Endothelial cell of umbilical vein (primary cell): ENCODE results near the gene POLE4. TPM values are rescaled to one million over a fixed set of nuclear protein-coding genes. Genes with fewer than 3 reads are reported as not detected.

Experiments
- BruUV-seq: library from RNA; stranded (reverse); fragments of 400-500 nt; replicated peaks from 2 replicates; lab custom pipeline; 2021; lab: Mats Ljungman, UMichigan
- CTCF ChIA-PET: fragments of 300-600, 350-600 bp; sonication (Branson Sonifier 250); formaldehyde crosslinking; loops from one replicate; lab custom pipeline; 2021; ENCODE audit warnings: antibody characterized with exemption, inconsistent platforms; lab: Charles Lee
- POLR2A ChIA-PET: fragments of 300-600, 350-600 bp; sonication (Branson Sonifier 250); formaldehyde crosslinking; loops from one replicate; lab custom pipeline; 2021; ENCODE audit warnings: antibody characterized with exemption, inconsistent platforms; lab: Charles Lee
- DNase-seq: peaks from one replicate; pipeline ENCODE4 v3.0.0-alpha.2; 2011; ENCODE audit warnings: low read depth, low spot score
- FAIRE-seq: peaks from 2 replicates; lab custom pipeline; 2011; peaks lifted over from hg19 to GRCh38; lab: Jason Lieb, UNC
- H2AFZ ChIP-seq: 2 replicates; pipeline ENCODE4 v1.6.0; 2012; ENCODE audit warnings: low read depth, low read length, control low read depth, inconsistent platforms
- H3K27ac ChIP-seq: 2 replicates; pipeline ENCODE4 v1.5.1; 2011; ENCODE audit warnings: low read depth, mild to moderate bottlenecking, control low read depth, low read length, moderate library complexity; ENCODE audit not compliant: insufficient read depth
- H3K27me3 ChIP-seq, 2 experiments: 2 replicates each; pipeline versions ENCODE4 v1.6.0 to v1.6.1; 2011; ENCODE audit warnings: low read length in 2 of 2, mixed read lengths in 1 of 2; ENCODE audit not compliant: control insufficient read depth in 2 of 2, insufficient read depth in 2 of 2
- H3K36me3 ChIP-seq, 2 experiments: 2 replicates in 1 of 2; 3 replicates in 1 of 2; pipeline ENCODE4 v1.5.1; 2011; ENCODE audit warnings: low read length in 2 of 2, mild to moderate bottlenecking in 1 of 2, moderate library complexity in 1 of 2; ENCODE audit not compliant: control insufficient read depth in 2 of 2, insufficient read depth in 2 of 2; ENCODE audit errors: extremely low read depth in 1 of 2
- H3K4me1 ChIP-seq: 3 replicates; pipeline ENCODE4 v1.5.1; 2011; ENCODE audit warnings: mild to moderate bottlenecking, low read length; ENCODE audit not compliant: control insufficient read depth, insufficient read depth; ENCODE audit errors: extremely low read depth
- H3K4me2 ChIP-seq: 2 replicates; pipeline ENCODE4 v1.6.1; 2011; ENCODE audit warnings: low read length, control low read depth, mixed read lengths; ENCODE audit not compliant: insufficient read depth
- H3K4me3 ChIP-seq, 3 experiments: fragments of 200-600 bp in 1 of 3; sonication (generic), shearing (Covaris generic) in 1 of 3; replicated peaks in 1 of 3; 2 replicates each; pipeline ENCODE4 v1.5.1; 2011 to 2016; ENCODE audit warnings: control low read depth in 3 of 3, low read length in 3 of 3, mild to moderate bottlenecking in 2 of 3, inconsistent platforms in 1 of 3, low read depth in 1 of 3, moderate library complexity in 1 of 3; ENCODE audit not compliant: insufficient read depth in 1 of 3
- H3K79me2 ChIP-seq: 2 replicates; pipeline ENCODE4 v1.6.0; 2012; ENCODE audit warnings: low read length, inconsistent platforms; ENCODE audit not compliant: control insufficient read depth, insufficient read depth
- H3K9ac ChIP-seq: replicated peaks from 2 replicates; pipeline ENCODE3; 2011; ENCODE audit warnings: low read length, control low read depth; ENCODE audit not compliant: insufficient read depth; ENCODE audit errors: extremely low read depth
- H3K9me1 ChIP-seq: replicated peaks from 3 replicates; pipeline ENCODE4 v1.6.0; 2011; ENCODE audit warnings: mild to moderate bottlenecking, low read length; ENCODE audit not compliant: control insufficient read depth, insufficient read depth; ENCODE audit errors: extremely low read depth
- H3K9me3 ChIP-seq: replicated peaks from 2 replicates; pipeline ENCODE4 v1.5.1; 2012; ENCODE audit warnings: low read length, inconsistent platforms; ENCODE audit not compliant: control insufficient read depth, insufficient read depth
- H4K20me1 ChIP-seq: replicated peaks from 2 replicates; pipeline ENCODE3; 2011; ENCODE audit warnings: mild to moderate bottlenecking, low read length; ENCODE audit not compliant: control insufficient read depth, insufficient read depth; ENCODE audit errors: extremely low read depth
- EZH2 ChIP-seq: IDR thresholded peaks from 2 replicates; pipeline ENCODE4 v1.6.1; 2012; ENCODE audit warnings: borderline replicate concordance, low read depth, mild to moderate bottlenecking, moderate library complexity, low read length, inconsistent platforms; ENCODE audit not compliant: severe bottlenecking
- FOS ChIP-seq: IDR thresholded peaks from 2 replicates; pipeline ENCODE4 v1.6.1; 2011; ENCODE audit warnings: mild to moderate bottlenecking, low read length, moderate library complexity, borderline replicate concordance; ENCODE audit not compliant: insufficient read depth
- GATA2 ChIP-seq: IDR thresholded peaks from 2 replicates; pipeline ENCODE4 v1.7.0; 2011; ENCODE audit warnings: low read depth, mild to moderate bottlenecking, moderate library complexity, mixed read lengths, low read length; ENCODE audit not compliant: insufficient read length, insufficient read depth
- JUN ChIP-seq: IDR thresholded peaks from 2 replicates; pipeline ENCODE4 v1.6.1; 2011; ENCODE audit warnings: borderline replicate concordance, low read depth; ENCODE audit not compliant: insufficient read length, insufficient read depth
- MYC ChIP-seq: IDR thresholded peaks from one replicate; pipeline ENCODE4 v1.6.1; 2011; ENCODE audit warnings: mild to moderate bottlenecking, low read depth, low read length
- POLR2A ChIP-seq: IDR thresholded peaks from 2 replicates; pipeline ENCODE4 v1.6.1; 2012; ENCODE audit warnings: low read depth, mild to moderate bottlenecking, control low read depth, low read length
- POLR2AphosphoS5 ChIP-seq: IDR thresholded peaks from 2 replicates; pipeline ENCODE4 v1.6.1; 2012; ENCODE audit warnings: low read depth, mild to moderate bottlenecking, control low read depth, low read length, moderate library complexity; ENCODE audit not compliant: insufficient read depth
- dilution Hi-C: fragments of 300-500 bp; cut with MboI; formaldehyde crosslinking; loops from one replicate; pipeline ENCODE4 v1.15.0; 2019; ENCODE audit warnings: low sequenced_read_pairs; ENCODE audit not compliant: extremely low pct_ligation_motif_present
- intact Hi-C: fragments of 100-400 bp; cut with micrococcal nuclease; formaldehyde crosslinking; loops from one replicate; pipeline ENCODE4 v1.10.0; 2022
- polyA plus RNA-seq, 4 experiments: library from polyadenylated mRNA; depleted of rRNA in 3 of 4; stranded (reverse) in 3 of 4; unstranded in 1 of 4; fragments of >200 nt; gene quantifications; 2 replicates each; pipeline versions ENCODE4 v1.2.1 to v1.2.3, GENCODE V29; 2011 to 2012; ENCODE audit warnings: missing spikeins in 1 of 4
- total RNA-seq: library from RNA; stranded (reverse); gene quantifications from 2 replicates; pipeline ENCODE4 v1.2.3, GENCODE V29; 2021
- TF ChIP-seq, protein P1 (sequence below), 2 donors: IDR thresholded peaks; 1 replicate in 1 of 2; 2 replicates in 1 of 2; pipeline ENCODE4 v1.5.1; 2011; ENCODE audit warnings: low read length in 2 of 2, mild to moderate bottlenecking in 2 of 2, moderate library complexity in 2 of 2, control low read depth in 1 of 2, inconsistent platforms in 1 of 2, low read depth in 1 of 2; ENCODE audit not compliant: insufficient read depth in 1 of 2; ENCODE audit errors: extremely low read depth in 1 of 2
- TF ChIP-seq, protein P2 (sequence below): IDR thresholded peaks from 2 replicates; pipeline ENCODE4 v1.6.1; 2011; ENCODE audit not compliant: insufficient read depth, insufficient read length

Gene POLE4
- total and polyA plus RNA-seq, 2 donors (not counting 3 experiments of a cell fraction or from before 2014, with no cell fraction given) = 21.4 to 42.6 TPM

GRCh38 chr2:74999468-74999867 lies 41.0 kb downstream of the POLE4 start:
- no peak overlapping the region for H3K9ac ChIP-seq
- TF ChIP-seq JUN = no peak
- TF ChIP-seq, protein P1, sequence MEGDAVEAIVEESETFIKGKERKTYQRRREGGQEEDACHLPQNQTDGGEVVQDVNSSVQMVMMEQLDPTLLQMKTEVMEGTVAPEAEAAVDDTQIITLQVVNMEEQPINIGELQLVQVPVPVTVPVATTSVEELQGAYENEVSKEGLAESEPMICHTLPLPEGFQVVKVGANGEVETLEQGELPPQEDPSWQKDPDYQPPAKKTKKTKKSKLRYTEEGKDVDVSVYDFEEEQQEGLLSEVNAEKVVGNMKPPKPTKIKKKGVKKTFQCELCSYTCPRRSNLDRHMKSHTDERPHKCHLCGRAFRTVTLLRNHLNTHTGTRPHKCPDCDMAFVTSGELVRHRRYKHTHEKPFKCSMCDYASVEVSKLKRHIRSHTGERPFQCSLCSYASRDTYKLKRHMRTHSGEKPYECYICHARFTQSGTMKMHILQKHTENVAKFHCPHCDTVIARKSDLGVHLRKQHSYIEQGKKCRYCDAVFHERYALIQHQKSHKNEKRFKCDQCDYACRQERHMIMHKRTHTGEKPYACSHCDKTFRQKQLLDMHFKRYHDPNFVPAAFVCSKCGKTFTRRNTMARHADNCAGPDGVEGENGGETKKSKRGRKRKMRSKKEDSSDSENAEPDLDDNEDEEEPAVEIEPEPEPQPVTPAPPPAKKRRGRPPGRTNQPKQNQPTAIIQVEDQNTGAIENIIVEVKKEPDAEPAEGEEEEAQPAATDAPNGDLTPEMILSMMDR (IDR thresholded peaks at IDR 0.05; ENCODE audit: extremely low read depth in 1 of 2, insufficient read depth in 1 of 2, low read depth in 1 of 2, low read length in 2 of 2) = no peak
- TF ChIP-seq POLR2AphosphoS5 = no peak
- TF ChIP-seq FOS = no peak
- TF ChIP-seq GATA2 = no peak
- H3K27ac ChIP-seq = no peak overlapping the region
- no peak overlapping the region for H2AFZ ChIP-seq
- no peaks in the 10 kb centered on the region for H4K20me1 ChIP-seq
- H3K36me3 ChIP-seq = no peaks in the 10 kb centered on the region
- no peak overlapping the region for H3K4me3 ChIP-seq
- H3K79me2 ChIP-seq = no peaks in the 10 kb centered on the region
- H3K4me2 ChIP-seq = no peak overlapping the region
- no peaks in the 10 kb centered on the region for H3K4me1 ChIP-seq
- H3K27me3 ChIP-seq = no peaks in the 10 kb centered on the region
- no peaks in the 10 kb centered on the region for H3K9me3 ChIP-seq
- CTCF ChIA-PET = no interaction called here
- FAIRE-seq (no peak), DNase-seq (no peak)
- dilution Hi-C loops = no loop called here
- no peaks in the 10 kb centered on the region for H3K9me1 ChIP-seq
- BruUV-seq = no TSS peak
- intact Hi-C loops = no loop called here
- POLR2A ChIA-PET = no interaction called here

DNA sequence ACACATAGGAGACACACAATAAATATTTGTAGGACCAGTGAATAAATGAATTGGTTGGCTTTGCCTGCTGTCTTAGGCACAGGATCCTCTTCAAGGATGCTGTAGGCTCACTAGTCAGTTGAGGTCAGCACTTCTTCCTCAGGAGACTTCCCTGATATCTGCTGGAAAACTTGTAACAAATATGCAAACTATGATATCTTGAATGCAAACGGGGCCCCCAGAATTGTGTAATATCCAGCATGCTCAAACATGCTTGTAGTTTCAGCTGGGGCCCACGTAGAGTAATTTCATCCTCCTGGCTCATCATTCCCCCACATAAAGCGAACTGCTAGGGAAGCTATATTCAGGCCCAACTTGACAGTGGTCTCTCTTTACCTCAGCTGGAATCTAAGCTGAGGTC lies 43.6 kb downstream of the POLE4 start:
- DNase-seq = no peak
- ChIA-PET CTCF (no interaction called here), POLR2A (no interaction called here)
- Histone ChIP-seq H3K4me3 (no peak overlapping the region), H3K79me2 (no peaks in the 10 kb centered on the region), H3K27ac (no peak overlapping the region), H4K20me1 (no peaks in the 10 kb centered on the region), H3K9me3 (no peaks in the 10 kb centered on the region), H3K9ac (no peak overlapping the region), H3K9me1 (no peaks in the 10 kb centered on the region), H2AFZ (no peak overlapping the region), H3K27me3 (no peaks in the 10 kb centered on the region), H3K36me3 (no peaks in the 10 kb centered on the region), H3K4me1 (no peaks in the 10 kb centered on the region), H3K4me2 (no peak overlapping the region)
- TF ChIP-seq JUN (no peak), POLR2A (no peak), FOS (no peak), GATA2 (no peak), EZH2 (no peak), MYC (no peak), POLR2AphosphoS5 (no peak)
- TF ChIP-seq, protein P1 (IDR thresholded peaks at IDR 0.05; ENCODE audit: extremely low read depth in 1 of 2, insufficient read depth in 1 of 2, low read depth in 1 of 2, low read length in 2 of 2) = no peak
- TF ChIP-seq, protein P2, sequence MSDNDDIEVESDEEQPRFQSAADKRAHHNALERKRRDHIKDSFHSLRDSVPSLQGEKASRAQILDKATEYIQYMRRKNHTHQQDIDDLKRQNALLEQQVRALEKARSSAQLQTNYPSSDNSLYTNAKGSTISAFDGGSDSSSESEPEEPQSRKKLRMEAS = no peak
- intact Hi-C loops = no loop called here
- dilution Hi-C loops = no loop called here
- BruUV-seq = no TSS peak
- no peak for FAIRE-seq
